Stimulated activated CD8-positive, alpha-beta memory T cell treated with anti-CD3 and anti-CD28 coated beads, Interleukin-15, amount 100 ng/mL, for 48 hours (primary cell): ENCODE measurements around the gene ELOVL7.
"Not testable (repeated sequence)": the region's sequence is repeated elsewhere in the genome, so short reads cannot be mapped to it uniquely, and the experiment has no call there.

Experiments
- DNase-seq, 2 donors: peaks; one replicate each; pipeline ENCODE4 v3.0.0-alpha.2; 2020; ENCODE audit warnings: low read depth in 2 of 2

The ELOVL7 gene

DNA sequence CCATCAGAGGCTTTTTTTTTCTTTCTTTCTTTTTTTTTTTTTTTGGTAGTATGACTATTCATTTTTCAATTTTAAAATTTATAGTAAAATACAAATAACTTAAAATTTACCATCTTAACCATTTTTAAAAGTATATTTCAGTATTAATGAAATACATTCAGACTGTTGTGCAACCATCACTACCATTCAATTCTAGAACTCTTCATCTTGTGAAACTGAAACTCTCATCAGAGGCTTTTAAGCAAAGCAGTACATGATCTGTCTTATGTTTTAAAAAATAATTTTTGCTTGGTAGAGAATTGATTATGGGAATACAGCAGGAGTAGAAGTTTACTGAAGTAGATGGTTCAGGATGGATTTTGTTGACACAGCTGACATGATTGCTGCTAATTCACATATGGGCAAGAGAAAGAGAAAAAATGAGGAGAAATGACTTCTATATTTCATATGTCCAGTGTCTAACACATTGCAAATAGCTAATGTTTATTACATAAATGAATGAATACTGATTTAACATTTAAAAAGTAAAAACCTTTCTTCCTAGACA lies 13.4 kb downstream of the ELOVL7 start:
- no peak for DNase-seq

DNA sequence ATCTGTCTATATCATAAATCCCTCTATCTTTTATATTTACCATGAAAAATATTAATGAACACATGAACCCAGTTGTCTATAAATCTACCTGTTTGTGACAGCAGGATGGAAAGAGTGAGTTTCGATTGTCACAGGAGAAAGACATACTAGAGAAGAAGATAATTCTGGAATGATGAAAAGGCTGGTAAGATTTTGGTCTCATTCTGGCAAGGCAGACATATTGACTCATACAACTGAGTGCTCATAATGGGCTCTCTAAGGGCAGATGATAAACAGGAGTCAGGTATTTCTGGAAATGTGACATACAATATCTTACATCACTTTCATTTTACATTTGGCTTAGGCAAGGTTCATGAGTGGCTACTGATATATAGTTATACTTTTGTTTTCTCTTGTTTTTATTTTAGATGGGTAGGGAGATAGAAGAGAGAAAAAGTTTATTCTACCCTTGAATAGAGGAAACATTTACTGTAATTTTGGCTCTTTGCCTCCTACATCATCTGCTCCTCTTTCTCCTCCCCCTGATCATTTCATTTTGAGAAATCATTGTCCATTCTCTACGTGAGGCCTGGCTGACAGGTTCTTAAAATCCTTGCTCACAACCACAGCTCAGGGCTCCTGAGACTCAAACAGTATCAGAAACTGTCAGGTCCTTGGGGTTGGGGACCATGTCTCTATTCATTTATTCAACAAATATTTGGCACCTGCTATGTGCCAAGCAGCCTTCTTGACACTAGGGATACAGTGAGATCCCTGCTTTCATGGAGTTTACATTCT lies 14.4 kb downstream of the ELOVL7 start:
- no peak for DNase-seq

DNA sequence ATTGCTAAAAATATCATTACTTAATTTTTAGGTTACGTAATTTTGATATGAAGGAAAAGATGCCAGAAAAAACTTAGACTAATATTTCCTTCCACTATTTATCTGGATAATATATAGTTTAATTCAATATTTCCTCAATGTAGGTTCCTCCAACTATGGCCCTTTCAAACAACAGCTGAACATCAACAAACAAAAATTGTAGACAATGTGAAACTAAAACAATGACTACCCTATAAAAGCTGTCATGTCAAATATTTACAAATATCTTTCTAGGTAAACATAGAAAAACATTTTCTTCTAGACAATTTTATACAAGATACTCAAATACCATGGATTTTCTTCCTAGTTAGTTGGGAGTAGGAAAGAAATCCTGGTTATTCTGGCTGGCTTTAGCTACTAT lies 16.9 kb downstream of the ELOVL7 start:
- DNase-seq, result no peak

DNA sequence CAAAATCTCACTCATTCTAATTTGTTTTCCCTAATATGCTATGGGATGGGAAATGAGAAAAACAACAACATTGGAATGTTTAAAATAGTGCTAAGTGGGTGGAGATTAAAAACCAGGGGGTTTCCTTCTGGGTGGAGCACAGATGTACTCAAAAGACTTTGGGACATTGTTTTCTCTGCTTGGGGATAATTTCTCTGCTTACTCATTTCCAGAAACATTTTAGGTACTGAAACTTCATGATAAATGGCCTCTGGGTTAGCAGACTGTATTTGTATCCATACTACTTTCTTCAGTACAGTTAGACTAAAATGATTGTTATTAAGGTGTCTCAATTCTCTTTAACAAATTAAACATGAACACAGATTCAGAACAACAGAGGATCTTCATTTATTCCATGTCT lies 17.4 kb downstream of the ELOVL7 start:
- DNase-seq, result no peak

DNA sequence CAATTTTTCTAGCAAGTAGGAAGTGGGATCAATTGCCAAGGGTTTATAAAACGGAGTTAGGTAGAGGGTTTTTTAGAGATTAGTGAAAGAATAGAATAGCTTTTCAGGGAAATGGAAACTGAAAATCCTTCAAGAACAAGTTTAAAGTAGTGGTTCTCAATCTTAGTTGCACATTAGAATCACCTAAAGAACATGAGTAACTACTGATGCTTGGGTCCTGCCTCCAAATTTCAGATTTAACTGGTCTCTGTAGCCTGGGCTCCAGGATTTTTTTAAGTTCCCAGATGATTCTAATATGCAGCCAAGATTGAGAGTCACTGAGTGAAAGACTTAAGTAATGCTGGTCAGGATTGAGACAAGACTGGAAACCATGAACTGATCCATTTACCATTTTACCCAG lies 20.5 kb downstream of the ELOVL7 start:
- DNase-seq, result no peak

DNA sequence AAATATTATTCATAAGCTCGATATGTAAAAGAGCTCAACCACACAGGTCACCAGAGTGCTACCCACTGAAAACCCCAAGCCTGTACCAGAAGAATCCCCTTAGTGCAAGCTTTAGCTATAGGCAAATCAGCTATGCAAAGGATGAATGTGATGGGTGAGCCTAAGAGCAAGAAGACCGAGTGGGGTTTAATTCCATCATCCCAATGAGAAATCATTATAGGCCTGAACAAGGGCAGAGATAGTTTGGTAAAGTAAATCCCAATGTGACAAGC lies 21.8 kb downstream of the ELOVL7 start:
- DNase-seq, result no peak

DNA sequence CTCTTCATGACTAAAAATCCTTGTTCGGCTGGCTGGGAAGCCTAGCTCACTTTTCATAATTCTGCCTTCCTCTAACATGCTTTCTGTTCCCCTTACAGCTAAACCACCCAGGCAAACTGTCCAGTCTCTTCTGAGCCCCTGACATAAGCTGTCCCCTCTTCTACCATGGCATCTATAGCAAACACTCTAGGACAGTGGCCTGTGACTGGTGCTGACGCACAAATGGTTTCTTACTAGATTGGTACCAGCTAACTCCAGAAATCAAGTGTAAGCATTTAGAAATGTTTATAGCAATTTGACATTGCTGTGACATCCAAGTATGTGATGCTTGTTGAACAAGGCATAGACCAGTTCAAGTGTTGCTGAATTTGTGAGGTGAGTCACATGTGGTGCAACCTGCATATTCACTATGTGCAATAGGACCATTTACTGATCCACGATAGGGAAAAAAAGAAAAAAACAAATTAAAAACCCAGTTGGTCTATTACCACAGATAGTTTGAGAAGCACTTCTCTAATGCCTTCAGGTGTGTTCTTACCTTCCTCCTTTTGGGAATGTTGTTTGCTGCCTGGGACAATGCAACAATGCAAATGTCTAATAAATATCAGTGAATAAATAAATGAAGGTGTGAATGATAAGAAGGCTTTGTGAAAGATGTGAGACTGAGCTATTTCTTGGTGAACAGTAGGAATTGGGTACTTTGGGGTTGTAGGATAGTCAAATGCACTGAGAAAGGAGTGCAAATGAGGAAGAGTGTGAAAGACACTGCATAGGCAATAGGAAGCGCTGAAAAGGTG lies 22.4 kb downstream of the ELOVL7 start:
- DNase-seq, result no peak

DNA sequence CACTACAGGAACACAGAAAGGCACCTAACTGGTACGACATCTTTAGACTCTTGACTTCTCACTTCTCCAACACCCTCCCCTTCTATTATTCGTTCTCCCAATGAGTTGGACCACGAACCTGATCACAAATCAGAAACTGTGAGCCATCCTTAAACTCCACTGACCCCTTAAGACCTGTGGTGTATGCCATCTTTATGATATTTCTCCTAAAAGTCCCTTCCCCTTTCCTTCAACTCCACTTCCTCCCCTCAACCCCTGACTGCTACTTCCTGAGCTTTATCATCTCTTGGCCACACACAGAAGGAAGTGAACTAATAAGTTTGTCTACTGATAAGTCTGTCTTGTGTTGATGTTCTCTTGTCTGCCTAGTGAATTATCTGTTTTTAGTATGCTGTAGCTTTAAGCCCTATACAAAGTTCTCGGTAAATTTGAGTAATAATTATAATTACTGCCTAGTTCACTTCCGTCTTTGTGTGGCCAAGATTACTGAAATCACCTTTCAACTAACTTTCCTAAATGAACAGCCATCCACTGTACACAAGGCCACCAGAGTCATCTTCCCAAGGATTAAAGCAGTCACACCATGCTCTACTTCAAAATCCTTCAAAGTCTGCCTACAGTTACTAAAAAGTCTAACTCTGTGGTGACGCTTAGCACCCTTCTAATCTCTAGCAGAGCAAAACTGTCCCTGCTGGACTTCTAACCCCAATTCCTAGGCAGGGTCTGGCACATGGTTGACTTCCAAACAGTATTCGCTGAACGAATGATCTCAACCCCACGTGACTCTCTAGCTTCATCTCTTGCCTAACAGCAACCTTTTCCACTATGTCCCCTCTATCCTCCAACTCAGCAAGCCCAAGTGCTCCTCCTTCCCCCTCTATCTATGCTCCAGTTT lies 23.2 kb downstream of the ELOVL7 start:
- DNase-seq, result no peak

DNA sequence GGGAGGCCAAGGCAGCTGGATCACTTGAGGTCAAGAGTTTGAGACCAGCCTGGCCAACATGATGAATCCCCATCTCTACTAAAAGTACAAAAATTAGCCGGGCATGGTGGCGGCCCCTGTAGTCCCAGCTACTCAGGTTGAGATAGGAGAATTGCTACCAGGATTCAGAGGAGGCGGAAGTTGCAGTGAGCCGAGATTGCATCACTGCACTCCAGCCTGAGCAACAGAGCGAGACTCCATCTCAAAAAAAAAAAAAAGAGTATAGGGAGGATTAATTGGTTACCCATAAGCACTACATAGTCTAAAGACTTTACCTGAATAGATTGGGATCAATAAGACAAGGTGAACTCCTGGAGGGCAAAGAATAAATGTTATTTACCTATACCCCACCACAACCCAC lies 27.9 kb downstream of the ELOVL7 start:
- not testable (repeated sequence) for DNase-seq

DNA sequence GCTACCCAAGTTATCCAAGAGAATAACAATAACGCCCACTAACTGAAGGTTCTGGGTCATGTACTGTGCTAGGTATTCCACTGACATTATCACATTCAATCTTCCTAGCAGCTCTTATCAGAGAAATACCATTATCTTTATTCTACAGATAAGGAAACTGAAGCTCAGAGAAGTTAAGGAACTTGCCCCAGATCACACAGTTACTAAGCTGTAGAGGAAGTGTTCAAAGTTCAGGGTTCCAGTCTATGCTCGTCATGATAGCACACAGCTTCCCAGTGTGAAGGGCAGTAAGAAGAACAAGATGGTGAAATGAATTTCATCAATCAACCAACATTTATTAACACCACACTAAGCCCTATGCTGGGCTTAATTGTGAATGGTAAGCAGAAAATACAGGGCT lies 29.6 kb downstream of the ELOVL7 start:
- no peak for DNase-seq

DNA sequence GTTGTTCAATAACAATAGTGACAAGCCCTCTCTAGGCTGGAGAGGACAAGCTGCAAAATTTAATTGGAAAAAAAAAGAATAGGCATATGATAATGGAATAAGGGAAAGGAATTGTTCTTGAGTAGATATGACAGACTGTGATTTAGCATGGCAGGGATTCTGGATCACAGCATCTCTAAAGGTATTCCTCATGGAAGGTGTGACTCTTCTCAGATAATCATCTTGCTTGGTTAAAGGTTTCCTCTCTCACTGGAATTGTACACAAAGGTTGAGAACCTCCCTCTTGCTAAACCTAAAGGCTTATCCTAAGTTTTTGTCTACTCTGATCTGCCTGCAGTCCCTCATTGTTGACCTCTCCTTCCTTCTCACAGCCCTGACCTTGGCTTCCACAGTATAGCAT lies 31.6 kb downstream of the ELOVL7 start:
- DNase-seq, result no peak

DNA sequence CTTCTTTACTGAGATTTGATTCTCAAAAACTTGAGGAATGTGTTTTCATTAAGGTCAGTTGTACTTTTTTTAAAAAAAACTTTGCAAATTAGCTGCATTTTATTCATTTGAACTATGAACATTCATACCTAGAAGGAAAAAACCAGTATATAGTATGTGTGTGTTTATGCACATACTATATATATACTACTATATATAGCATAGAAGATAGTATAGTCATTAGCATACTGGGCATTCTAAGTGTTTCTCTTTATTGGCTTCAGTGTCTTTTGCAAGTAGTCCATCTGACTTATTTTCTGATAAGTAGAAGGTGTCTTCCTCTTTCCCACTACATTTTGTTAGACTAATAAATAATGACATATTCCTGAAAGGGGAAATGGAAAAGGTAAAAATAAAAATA lies 33.0 kb downstream of the ELOVL7 start:
- no peak for DNase-seq

DNA sequence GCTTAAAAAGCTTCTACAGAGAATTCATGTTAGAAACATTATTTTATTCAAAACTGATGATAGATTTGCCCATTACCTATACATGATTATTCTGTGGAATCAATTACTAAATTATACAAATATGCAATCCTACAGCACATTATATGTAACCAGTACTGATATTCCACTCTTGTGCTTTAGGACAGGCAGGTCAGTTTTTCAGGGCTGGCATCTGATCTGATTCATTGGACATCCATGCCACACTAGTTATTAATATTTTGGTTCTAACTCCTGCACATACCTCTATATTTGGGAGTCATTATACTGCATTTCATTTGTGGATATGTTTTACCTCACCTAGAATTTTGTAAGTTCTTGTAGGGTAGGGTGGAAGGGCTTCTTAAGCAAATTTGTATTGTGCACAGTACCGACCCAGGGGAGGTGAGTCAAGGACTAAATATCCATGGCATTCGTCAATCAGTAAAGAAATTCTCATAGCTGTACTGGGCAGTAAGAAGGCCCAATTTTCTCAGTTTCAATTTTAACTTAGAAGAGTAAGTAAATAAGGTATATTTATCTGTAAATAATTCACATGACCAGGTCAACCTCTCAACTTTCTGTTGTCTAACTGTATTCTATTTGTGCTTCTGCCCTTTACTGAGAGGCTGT lies 33.5 kb downstream of the ELOVL7 start:
- no peak for DNase-seq

DNA sequence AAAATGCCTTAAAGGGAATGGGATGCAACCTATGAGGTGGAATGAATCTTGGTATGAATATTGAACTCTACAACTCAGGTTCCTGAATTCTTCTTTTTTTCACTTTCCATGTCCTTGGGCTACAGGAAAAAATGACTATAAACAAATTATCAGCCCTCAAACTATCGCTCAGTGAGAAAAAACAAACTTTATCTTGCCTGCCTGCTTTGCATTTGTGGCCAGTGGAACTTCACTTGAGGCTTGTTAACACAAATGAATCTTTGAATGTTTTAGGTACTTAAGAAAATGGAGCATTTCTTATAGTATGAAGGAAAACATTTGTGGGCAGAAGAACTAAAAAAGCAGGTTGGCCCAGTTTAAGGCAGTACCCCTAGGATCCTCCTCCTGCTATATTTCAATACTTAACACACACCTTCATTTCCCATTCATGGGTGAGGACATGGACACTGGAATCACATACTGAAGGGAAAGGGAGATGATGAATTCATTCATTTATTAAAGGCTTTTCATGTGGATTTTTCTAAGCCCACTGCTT lies 34.1 kb downstream of the ELOVL7 start:
- no peak for DNase-seq

DNA sequence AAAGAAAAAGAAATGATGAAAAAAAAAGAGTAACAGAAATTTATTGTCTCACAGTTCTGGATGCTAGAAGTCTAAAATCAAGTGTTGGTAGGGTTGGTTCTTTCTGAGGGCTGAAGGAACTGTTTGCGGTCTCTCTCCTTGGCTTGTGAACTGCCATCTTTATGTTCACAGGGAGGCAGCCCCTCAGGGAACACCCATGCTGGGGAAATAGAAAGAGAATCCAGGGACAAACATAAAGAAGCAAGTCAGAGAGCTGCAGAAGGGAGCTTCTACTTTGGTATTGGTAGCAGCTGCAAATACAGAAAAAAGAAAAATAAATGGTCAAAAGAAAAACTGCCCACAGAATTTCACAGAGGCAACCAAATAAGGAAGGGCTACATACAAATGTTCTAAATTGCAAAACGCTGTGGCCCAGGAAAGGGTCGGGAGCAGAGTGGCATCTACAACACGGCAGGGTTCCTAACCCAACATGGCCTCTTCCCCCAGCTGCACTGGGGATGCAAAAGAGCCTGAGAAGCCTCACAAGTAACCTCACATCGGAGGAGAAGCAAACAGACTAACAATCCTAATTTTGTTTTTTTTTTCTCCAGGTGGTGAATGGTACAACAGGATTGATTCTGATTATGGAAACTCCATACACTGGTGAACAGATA lies 37.4 kb downstream of the ELOVL7 start:
- DNase-seq, result no peak

DNA sequence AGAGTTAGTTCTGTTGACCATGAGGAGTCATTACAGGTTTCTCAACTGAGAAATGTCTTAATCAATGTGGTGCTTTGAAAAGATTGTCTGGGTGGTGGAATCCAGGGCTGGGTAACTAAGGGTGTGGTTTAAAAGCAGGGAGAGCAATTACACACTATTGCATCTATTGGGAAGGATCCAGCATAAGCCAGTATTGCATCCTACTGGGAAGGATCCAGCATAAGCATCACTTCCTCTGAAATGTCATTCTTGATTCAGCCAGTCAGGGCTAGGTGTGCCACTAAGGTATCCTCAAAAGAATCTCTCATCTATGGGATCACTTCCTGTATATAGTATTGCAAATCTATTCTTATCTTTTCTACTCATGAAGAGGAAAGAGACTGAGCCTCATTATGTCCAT lies 38.6 kb downstream of the ELOVL7 start:
- no peak for DNase-seq

DNA sequence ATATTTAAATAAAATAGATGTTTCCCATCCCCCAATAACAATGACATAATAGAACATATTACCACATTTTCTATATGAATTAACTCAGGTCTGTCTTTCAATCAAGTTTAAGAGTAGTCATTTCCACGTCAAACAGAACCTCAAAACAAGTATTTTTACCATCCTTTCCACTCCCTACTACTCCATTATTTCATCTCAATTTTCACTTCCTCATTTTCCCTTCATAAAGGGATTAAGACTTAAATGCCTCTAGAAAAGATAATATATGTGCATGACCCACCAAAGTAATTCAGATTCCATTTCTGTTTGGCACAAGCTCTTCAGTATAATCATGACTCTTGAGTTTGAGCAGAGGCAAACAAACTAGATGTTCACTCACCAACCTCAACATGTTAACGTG lies 40.4 kb downstream of the ELOVL7 start:
- no peak for DNase-seq

DNA sequence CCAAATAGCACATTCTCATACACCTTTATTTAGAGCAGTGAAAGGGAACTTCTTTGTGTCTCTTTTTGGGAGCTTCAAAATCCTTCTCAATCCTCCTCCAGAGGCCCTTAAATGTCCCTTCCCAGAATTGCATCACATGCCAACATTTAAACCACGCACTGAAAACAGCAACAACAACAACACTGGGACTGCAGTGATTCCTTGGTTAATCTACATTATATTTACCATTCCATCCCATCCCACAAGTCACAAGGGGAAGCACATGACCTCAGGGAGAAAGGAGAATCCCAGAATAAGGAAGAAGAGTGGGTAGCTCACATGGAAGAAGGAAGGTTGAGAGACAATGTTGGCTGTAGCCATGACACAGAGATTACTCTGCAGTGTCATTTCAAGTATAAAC lies 41.1 kb downstream of the ELOVL7 start:
- no peak for DNase-seq

DNA sequence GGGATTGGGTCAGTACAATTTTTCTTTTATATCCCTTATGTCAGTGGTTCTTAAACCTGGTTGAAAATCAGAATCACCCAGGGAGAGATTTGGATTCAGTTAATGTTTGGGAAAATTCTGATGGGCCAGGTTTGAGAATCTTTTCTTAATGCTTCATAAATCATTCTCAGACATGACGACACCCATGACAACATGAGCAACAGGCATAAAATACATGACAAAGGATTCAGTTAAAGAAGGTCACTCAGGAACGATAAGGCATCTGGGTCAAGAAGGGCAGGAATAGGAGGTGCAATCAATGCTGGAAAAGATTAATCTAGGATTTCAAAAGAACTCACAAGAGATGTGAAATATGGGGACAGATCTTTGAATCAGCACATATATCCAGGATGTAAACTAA lies 41.8 kb downstream of the ELOVL7 start:
- no peak for DNase-seq

DNA sequence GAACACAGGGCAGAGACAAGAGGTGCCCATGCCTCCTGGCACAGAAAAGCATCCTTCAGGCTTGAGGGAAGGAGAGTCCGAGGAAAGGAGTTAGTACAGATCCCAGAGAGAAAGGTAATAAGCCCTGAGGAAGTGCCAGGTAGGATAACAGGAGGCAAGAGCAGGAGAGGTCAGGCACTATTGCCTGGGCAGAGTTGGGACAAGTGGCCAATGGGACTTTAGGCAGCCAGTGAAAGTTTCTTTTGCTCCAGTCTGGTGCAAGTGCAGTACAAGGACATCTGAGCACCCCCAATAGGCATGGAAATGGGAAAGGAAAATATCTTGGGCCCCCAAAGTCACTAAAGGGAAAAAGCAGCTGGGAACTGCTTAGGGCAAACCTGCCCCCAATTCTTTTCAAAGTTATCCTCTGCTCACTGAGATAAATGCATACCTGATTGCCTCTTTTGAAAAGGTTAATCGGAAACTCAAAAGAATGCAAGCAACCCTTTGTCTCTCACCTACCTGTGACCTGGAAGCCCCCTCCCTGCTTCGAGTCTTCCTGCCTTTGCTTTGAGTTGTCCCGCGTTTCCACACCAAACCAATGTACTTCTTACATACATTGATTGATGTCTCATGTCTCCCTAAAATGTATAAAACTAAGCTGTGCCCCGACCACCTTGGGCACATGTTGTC lies 46.5 kb downstream of the ELOVL7 start:
- DNase-seq, result no peak
